ENCODE measurements around the gene PRSS22.
A peak's percentile ranks its signal among the peaks of the same experiment; 100 is the strongest.

PRSS22 gene

DNA sequence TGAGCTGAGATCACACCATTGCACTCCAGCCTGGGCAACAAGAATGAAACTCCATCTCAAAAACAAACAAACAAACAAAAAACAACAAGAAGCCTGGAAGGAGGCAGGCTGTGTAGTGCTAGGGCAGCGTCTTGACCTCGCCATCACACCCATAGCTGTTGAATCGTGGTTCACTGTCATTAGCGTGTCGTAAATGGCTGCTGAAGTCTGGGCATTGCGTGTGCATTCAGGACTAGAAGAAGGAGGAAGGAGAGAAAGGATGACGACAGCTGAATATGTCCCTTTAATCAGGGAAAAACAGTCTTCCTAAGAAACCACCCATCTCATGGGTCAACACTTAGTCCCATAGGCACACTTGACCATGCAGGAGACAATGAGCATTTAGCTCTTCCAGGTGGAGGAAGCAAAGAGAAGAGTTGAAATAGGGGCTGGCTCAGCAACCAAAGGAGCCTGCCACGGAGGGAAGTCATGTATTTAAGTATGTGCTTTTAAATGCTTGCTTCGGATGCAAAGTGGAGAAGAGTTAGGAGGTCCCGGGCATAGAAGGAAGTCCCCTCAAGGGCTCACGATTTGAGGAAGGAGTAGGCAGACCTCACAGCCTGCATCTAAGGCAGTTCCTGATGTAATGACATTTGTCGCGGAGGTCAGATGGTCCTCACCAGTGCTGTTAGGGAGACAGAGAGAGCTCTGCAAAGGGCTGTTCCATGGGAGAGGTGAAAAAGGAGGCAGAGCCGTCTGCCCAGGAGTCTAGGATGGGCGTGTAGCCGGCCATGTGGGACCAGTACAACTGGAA is 8.8 kb downstream of the PRSS22 start:
- no peak for DNase-seq

DNA sequence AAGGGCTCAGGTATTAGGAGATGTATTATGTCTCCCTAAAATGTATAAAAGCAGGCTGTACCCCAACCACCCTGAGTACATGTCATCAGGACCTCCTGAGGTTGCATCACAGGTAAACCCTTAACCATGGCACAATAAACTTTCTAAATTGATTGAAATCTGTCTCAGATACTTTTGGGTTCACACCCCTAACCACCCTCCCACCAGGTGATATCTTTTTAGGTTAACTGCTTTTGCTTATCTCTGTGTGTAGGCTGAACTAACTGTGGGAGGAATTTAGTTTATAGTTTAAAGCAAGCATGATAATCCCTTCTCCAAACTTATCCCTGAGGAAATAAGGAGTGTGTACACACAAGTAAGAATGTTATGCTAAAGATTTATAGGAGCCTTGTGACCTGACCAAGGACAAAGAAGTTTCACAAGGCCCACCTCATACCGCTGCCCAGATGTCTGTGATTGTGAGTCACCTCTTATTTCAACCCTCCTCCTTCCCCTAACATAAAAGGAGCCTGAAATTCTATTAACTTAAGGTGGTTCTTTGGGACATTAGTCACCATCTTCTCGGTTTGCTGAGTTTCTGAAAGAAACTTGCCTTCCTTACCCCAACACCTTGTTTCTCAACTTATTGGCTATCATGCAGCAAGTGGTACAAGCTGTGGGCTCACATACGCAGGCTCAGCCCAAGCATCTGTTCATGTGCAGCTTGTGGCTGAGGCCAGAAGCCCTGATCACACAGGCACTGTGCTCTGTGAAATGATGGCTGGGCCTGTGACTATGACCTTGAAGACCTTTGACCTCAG is 11.3 kb downstream of the PRSS22 start:
- no peak for DNase-seq

DNA sequence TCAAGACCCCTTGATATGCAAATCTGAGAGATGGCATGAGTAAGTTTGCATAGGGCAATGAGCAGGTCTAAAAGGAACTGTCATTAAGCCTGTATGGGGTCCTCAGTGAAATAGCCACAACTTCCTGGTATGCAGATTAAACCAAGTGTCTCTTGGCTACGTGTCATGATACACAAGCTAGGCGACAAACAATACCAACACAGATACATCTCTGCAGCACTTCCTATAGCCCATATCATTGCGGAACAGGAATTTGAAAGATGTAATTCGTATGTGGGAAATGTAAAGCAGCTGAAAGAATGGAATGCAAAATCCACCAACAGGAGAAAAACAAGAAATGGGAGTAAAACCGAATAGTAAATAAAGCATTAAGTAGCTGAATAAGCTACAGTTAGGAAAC is 12.9 kb downstream of the PRSS22 start:
- no peak for DNase-seq

DNA sequence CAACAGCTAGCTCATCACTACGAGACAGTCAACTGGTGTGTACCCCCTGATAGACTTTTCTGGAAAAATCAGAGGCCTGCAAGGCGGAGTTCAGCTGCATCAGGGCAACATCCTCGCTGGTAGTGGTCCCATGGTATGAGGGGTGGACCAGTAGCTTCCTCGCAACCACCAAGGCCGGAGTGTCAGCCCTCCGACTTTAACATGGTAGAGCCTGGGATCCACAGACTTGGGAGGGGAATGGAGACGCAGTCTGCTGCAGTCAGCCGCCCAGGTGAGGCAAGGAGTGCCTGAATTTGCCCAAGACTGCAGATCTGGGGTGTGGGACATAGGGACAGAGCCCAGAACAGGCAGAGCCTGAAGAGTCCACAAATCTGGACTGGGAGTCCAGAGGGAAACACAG is 14.4 kb downstream of the PRSS22 start:
- no peak for DNase-seq

DNA sequence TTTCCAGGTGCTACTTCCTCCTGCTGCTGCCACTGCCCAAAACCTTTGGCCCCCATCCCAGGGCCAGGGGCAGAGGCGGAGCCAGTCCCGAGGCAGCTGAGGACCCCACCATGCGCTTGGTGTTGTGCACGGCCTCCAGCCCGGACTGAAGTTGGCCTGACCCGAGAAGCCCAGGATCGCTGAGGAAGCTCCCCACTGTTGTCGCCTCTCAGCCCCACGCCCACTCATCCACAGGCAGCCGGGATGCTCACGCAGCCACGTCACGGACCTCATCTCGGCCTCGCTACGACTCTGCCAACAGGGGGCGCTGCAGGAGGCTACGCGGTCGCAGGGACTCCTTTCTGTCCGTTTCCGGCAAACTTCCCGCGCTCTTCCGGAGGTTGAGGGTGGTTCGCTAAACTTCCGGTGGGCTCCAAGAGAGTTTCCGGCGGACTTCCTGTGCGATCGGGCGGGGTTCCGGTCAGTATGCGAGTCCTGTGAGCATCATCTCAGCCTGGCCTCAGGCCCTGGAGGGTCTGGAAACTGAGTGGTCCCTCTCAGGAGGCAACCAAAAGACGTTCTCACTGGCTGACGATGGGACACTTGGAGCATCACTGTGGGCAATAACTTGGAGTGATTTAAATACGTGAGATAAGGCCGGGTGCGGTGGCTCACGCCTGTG is 15.5 kb downstream of the PRSS22 start:
- peak in 1 of 2 experiments; percentile 39 for DNase-seq

DNA sequence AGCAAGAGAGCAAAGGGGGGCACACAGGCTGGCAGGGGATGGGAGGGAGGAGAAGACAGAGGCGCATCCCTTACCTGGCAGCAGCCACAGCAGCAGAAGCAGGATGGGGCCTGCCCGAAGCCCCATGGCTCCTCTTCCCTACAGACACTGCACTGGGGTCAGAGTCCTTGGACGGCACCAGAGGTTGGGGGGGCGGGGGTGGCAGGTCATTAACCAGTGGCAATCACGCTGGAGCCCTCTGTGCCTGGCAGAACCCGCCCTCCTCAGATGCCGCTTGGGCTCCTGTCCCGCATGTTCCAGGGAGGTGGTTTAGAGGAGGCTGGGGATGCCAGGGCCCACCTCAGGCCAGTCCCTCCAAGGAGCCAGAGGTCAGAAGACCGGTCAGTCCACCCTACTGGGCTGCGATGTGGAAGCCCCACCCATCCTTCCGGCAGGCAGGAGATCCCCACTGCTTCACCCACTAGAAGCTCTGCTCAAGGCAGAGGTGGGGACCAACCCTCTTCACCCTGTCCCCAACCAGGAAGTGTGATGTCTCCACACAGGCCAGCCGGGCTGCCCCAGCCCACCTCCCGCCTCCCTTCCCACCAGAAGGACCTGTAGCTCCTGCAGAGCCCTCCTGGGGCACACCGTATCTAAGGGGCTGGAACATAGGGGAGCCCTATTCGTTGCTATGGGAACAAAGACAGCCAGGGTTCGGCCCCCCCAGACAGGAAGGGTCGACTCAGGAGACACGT is 16.2 kb downstream of the PRSS22 start:
- no peak for DNase-seq

DNA sequence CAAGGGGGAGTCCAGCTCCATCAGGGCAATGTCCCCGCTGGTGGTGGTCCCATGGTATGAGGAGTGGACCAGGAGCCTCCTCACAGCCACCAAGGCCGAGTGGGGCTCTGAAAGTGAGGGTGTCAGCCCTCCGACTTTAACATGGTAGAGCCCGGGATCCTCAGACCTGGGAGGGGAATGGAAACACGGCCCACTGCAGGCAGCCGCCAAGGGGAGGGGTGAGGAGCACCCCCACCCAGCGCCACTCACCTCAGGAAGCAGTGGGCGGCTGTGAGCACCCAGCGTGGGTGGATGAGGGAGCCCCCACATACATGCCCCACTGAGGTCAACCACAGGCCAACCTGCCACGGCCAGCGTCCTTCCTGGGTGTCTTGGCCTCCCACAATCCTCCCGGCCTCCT is 17.1 kb downstream of the PRSS22 start:
- no peak for DNase-seq

DNA sequence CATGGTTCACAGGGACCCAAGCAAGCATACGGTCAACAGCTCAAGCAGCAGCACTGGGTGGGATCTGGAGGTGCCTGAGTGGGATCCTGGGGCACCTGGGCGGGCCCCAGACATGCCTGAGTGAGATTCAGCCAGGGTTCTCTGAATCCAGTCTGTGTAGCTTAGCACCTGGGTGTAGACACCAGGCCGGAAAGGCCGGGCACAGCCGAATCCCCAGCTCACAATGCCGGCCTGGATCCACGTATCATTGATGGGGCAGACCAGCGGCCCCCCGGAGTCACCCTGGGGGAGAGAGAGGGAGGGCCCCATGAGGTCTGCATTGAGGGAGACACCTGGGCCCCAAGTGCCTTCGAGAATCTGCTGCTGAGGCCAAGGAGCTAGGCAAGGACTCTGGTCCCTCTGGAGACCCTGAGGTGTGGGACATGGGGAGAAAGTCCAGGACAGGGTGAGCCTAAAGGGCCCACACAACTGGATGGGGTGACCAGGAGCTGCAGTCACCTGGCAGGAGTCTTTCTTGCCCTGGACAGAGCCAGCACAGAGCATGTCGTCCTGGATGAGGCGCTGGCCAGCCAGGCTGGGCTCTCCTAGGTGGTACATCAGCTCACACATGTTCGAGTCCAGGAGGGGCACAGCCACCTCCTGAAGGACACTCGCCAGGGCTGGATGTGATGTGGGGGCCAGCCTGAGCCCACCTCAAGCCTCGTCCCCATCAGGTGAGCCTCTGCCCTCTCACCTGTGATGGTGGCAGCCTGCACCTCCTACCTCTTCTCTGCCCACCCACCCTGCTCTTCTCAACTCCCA is 18.1 kb downstream of the PRSS22 start:
- DNase-seq: no peak

DNA sequence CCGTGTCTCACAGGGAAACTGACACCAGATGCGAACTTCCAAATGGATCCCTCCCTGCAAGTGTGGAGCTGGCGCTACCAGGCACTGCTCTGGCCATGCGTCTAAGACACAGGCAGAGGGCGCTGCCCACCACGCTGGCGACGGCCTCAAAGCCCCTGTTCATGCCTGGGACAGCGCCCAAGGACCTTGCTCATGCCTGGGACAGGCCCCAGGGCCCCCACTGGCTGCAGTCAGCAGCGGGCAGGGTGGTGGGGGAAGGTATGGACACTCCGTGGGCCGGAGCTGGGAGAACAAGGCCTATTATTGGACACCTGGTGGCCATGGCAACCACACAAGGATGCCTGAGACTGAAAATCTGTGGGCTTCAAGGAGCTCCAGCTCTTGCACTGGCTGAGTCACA is 19.0 kb downstream of the PRSS22 start:
- peak; percentile 51 to 59 for DNase-seq

DNA sequence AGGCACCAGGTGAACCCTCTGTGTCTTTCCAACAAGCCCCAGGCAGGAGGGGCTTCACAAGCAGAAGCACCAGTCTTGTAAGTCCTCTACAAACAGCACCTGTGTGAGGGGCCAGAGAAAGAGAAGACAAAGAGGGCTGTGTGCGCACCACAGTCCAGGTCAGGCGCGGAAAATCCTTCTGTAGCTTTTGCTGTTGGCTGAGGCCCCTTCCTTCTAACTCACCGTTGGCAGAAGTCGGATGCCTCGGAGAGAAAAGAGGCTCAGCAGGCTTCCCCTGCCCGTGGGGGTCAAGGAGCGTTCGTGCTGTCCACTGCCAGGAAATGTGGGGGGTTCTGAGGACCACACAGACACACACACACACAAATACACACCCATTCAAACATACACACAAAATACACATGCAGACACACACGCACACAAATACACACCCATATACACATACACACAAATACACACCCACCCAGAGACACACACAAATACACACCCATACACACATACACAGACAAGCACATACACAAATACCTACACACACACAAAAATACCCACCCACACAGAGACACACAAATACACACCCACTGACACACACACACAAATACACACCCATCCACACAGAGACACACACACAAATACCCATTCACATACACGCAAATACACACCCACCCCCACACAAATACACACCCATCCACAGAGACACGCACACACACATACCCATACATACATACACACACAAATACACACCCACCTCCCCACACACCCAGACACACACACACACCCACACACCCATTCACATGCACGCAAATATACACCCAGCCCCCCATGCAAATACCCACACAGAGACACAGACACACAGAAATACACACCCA is 21.1 kb downstream of the PRSS22 start:
- DNase-seq: no peak

DNA sequence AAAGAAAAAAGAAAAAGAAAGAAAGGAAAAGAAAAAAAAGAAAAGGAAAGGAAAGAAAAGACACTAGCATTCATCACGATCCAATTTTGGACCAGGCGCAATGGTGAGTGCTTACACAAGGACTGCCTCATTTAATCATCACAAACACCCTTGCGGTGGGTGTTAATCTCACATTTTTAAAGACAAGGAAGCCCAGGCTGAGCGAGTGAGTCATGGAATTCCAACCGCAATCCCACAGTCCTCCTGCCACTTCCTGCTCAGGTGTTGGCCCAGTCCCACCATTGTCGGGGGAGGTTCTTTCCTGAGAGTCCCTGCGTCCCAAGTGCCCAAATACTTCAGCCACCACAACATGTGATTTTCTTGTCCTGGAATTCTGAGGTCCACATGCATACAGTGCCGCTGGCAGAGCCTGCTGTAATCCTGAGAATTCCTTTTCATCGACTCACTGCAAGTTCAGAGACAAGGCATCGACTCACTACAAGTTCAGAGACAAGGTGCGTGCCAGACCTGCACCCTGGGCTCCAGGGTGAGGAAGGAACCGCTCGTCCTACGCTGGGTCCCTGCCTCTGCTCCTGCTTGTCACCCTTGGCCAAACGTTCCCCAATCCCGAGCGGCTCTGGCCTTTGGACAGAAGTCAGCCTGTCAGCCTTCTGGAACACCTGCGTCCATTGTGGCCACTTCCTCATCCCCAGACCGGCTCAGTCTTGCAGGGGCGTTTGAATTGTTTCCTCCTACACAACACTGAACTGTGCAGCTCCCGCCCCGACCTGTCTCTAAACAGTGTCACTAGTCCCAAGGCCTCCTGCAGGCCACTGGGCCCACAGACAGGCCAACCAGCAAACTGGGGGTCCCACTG is 22.1 kb downstream of the PRSS22 start:
- DNase-seq: no peak

DNA sequence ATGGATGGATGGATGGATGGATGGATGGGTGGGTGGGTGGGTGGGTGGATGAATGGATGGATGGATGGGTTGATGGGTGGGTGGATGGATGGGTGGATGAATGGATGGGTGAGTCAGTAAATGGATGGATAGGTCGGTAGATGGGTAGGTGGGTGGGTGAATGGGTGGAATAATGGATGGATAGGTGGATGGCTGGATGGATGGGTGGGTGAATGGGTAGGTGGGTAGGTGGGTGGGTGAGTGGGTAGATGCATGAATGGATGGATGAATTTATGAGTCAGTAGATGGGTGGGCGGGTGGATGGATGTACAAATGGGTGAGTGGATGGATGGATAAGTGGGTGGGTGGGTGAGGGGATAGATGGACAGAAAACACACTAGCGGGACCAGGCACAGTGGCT is 23.0 kb downstream of the PRSS22 start:
- no peak for DNase-seq

DNA sequence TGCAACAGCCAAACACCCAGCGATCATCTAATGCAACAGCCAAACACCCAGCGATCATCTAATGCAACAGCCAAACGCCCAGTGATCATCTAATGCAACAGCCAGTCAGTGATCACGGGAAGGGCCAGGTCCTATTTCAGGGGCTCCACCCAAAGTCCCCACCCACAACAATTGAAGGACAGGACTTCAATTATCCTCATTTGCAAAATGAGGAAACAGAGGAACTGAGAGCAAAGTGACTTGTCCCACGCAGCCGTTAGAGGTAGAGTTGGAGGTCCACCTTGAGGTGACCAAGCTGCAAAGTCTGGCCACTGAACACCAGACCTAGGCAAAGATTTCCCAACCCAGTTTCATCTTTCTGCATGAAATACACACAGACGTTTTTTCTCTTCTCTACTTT is 24.2 kb downstream of the PRSS22 start:
- no peak for DNase-seq

DNA sequence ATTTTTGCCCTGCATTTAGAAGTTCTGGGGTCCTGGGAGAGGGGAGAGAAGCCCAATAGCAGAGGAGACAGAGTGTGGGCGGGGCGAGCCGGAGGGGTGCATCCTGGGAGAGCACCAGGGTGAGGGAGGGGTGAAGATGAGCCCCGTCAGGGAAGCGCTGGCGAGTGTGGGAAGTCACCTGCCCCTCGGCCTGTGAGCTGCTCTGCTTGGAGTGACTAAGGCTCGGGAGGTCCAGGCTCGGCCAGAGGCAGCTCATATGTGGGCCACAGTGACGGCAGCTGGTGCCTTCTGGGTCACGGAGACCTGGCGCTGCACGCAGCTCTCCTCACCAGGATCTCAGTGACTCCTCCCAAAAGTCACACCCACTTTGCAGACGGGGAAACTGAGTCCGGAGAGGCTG is 26.8 kb downstream of the PRSS22 start:
- DNase-seq: no peak

DNA sequence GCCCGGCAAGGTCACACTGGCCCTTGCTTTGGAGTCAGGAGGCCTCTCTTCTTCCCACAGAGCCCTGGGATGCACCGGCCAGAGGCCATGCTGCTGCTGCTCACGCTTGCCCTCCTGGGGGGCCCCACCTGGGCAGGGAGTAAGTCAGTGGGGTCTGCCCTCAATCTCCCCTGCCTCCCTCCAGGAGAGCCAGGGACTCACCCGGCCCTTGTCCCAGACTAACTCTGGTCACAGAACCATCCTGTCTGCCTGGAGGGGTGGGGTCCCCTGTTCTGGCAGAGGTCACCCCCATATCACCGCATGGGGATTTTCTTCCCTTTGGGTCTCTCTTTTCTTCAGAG is 27.6 kb downstream of the PRSS22 start:
- DNase-seq: no peak

DNA sequence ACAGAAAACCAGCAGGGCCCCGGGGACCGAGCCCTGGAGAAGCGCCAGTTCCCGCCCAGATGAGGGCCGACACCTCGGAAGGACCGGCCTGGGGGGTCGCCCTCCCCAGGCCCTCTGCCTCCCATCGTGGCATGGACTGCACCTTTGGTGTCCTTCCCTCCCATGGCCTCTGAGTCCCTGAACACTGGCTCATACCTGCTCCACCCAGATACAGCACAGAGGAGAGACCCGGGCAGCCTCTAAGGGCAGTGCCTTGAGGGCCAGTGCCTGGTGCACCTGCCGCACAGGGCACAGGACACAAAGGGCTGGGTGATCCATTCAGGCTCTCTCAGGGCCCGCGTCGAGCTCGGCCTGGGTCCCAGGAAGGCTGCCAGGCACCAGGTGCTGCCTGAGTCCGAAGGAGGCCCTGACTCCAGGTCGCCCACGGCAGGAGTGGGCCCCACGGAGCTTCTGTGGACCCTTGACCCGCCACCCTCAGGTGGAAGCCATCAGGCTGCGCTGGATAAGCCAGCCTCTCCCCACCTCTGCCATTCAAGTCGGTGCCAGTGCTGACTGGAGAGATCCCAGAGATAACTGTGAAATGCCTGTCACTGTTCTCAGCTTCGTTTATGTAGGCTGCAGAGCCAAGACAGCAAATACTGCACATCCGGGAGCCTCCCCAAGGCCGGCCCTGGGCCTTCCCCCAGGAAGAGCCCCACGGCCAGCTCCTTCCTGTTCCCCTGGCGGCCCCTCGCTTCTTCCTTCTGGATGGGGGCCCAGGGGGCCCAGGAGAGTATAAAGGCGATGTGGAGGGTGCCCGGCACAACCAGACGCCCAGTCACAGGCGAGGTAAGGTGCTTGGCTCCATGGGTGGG is 28.2 kb downstream of the PRSS22 start, which contains the start of gene ZG16B:
TSS of gene ZG16B (plus strand) at position 803 of the 854 bp plus-strand sequence. CDS start 139 bp downstream, outside the sequence.
- peak in 1 of 2 experiments; percentile 45 for DNase-seq

DNA sequence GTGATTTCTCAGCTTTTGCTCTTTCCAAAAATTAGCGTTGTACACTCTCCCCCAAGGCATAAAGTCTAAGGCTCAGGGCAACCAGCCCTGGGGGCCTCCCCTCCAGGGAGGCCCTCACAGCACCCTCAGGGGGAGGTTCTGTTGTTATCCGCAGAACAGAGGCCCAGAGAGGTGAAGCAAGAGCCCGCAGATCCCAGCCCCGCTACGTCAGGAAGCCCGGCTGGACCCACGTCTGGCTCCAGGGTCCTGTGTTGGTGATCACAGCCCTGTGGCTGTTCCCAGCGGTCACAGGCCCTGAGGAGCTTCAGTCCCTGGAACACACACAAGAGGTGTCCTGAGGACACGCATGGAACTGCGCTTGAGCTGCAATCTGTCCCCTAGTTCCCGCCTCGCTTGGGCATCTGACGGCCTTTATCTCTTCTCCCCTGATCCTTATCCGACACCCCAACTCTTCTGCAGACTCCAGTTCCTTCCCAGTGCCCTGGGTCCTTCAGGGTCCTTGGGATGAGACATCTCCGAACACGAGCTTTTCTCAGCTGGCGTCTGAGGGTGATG is 29.0 kb downstream of the PRSS22 start:
- DNase-seq: no peak

DNA sequence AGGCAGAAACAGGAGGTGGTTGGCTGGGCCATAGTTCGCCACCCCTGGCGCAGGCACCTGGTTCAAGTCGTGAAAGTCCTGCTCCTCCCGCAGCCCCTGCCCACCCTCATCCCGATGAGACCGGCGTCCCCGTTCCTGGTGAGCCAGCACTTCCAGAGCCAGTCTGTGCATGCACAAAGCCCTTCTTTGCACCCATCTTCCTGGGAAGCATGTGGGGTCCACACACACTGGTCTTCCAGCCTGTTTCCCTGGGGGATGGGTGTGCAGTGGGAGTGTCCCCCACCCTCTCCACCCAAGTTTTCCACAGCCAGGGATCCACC is 29.5 kb downstream of the PRSS22 start:
- DNase-seq: no peak
